A673 (cell line): ENCODE data around the gene GHRH. TPM values are rescaled to one million over a fixed set of nuclear protein-coding genes. Genes with fewer than 3 reads are reported as not detected.

ENCODE experiments used
- BruUV-seq: library from RNA; stranded (reverse); fragments of 400-500 nt; replicated peaks from 2 replicates; lab custom pipeline; 2021; lab: Mats Ljungman, UMichigan
- CTCF ChIA-PET: fragments of 300-600 bp; sonication (Branson Sonifier 250); formaldehyde crosslinking; loops from one replicate; lab custom pipeline; 2022; ENCODE audit warnings: antibody characterized with exemption; lab: Charles Lee
- POLR2A ChIA-PET: fragments of 300-600 bp; sonication (Branson Sonifier 250); formaldehyde crosslinking; loops from one replicate; lab custom pipeline; 2022; ENCODE audit warnings: antibody characterized with exemption; ENCODE audit not compliant: low non-redundant PET; lab: Charles Lee
- DNase-seq: peaks from one replicate; pipeline ENCODE4 v3.0.0-alpha.2; 2015; ENCODE audit warnings: low spot score
- H3K27ac ChIP-seq: fragments of 200-600 bp; sonication (generic); 2 replicates; pipeline ENCODE4 v1.5.1; 2016; ENCODE audit warnings: mixed run types, low read depth, mild to moderate bottlenecking, mixed read lengths, antibody characterized with exemption, low read length; ENCODE audit not compliant: poor library complexity, severe bottlenecking
- H3K27me3 ChIP-seq: fragments of 200-600 bp; sonication (generic); replicated peaks from 2 replicates; pipeline ENCODE4 v1.6.1; 2017; ENCODE audit warnings: mixed run types, low read depth, mild to moderate bottlenecking, mixed read lengths, antibody characterized with exemption, low read length; ENCODE audit not compliant: insufficient read depth, poor library complexity
- H3K36me3 ChIP-seq: fragments of 200-600 bp; sonication (generic); 2 replicates; pipeline ENCODE4 v1.6.1; 2016; ENCODE audit warnings: mixed run types, mild to moderate bottlenecking, mixed read lengths, antibody characterized with exemption, low read length; ENCODE audit not compliant: insufficient read depth, poor library complexity, severe bottlenecking
- H3K4me1 ChIP-seq: fragments of 200-600 bp; sonication (generic); 2 replicates; pipeline ENCODE4 v1.6.1; 2017; ENCODE audit warnings: mixed run types, mild to moderate bottlenecking, mixed read lengths, antibody characterized with exemption, low read length; ENCODE audit not compliant: insufficient read depth, poor library complexity, severe bottlenecking
- H3K4me3 ChIP-seq: fragments of 200-600 bp; sonication (generic); 2 replicates; pipeline ENCODE4 v1.5.1; 2016; ENCODE audit warnings: low read depth, mixed run types, mild to moderate bottlenecking, mixed read lengths, low read length; ENCODE audit not compliant: poor library complexity, severe bottlenecking
- H3K9me3 ChIP-seq: fragments of 200-600 bp; sonication (generic); 2 replicates; pipeline ENCODE4 v1.6.1; 2016; ENCODE audit warnings: mixed run types, low read depth, mild to moderate bottlenecking, mixed read lengths, antibody characterized with exemption, low read length; ENCODE audit not compliant: poor library complexity, severe bottlenecking
- EZH2 ChIP-seq: fragments of 200-600 bp; sonication (generic); IDR thresholded peaks from 2 replicates; pipeline ENCODE4 v1.6.1; 2017; ENCODE audit warnings: borderline replicate concordance, low read depth, mild to moderate bottlenecking, mixed read lengths, antibody characterized with exemption, low read length; ENCODE audit not compliant: poor library complexity, severe bottlenecking
- intact Hi-C: fragments of 100-400 bp; cut with micrococcal nuclease; formaldehyde crosslinking; loops from one replicate; pipeline ENCODE4 v1.10.0; 2022; ENCODE audit not compliant: unreplicated experiment
- total RNA-seq: library from RNA; stranded (reverse); gene quantifications from 2 replicates; pipeline ENCODE4 v1.2.3, GENCODE V29; 2021
- TF ChIP-seq, protein P1 (sequence below): fragments of 300-800, 200-600 bp; sonication (generic); conservative IDR thresholded peaks from 2 replicates; pipeline ENCODE4 v1.5.1; 2017; ENCODE audit warnings: low read depth, mild to moderate bottlenecking, antibody characterized with exemption, low read length, moderate library complexity, mixed read lengths

The GHRH gene
- total RNA-seq, 1 experiment from 2014 or later: not detected

DNA sequence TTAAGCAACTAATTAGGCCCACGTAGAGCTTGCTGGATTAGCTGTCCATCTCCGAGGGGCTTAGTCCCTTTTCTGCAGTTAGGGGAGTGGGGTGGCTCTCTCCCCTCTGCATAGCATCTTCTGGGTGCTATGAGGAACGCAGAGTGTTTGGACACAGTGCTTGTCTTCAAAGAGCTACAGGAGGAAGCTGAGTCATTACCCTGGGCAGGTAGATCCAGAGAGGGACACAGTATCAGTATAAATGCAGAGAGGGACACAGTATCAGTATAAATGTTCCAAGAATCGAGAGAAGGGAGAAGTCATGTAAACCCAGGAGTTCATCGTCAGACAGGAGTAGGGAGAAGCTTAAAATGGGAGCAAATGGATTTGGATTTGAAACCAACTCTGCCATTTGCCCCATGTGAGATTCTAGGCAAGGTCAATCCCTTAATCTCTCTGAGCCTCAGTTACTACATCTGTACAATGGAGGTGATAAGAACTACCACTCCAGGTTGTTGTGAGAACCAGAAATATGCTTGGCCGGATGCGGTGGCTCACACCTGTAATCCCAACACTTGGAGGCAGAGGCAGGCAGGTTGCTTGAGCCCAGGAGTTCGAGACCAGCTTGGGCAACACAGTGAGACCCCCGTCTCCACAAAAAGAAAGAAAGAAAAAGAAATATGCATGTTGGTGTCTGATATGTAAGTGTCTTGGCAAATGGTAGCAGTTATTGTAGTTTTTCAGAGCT is 5.5 kb upstream of the GHRH start:
- H3K27ac ChIP-seq: no peak overlapping the region
- POLR2A ChIA-PET: interaction anchor here (0.6 kb wide), 1 partner anchor 753 kb away, joined by 3 read pairs; no protein-coding TSS in a partner anchor
- BruUV-seq: no TSS peak
- intact Hi-C loops: no loop called here
- no peak overlapping the region for H3K4me3 ChIP-seq
- H3K27me3 ChIP-seq: no peaks in the 10 kb centered on the region
- no peaks in the 10 kb centered on the region for H3K9me3 ChIP-seq
- TF ChIP-seq EZH2: no peak
- TF ChIP-seq, protein P1, sequence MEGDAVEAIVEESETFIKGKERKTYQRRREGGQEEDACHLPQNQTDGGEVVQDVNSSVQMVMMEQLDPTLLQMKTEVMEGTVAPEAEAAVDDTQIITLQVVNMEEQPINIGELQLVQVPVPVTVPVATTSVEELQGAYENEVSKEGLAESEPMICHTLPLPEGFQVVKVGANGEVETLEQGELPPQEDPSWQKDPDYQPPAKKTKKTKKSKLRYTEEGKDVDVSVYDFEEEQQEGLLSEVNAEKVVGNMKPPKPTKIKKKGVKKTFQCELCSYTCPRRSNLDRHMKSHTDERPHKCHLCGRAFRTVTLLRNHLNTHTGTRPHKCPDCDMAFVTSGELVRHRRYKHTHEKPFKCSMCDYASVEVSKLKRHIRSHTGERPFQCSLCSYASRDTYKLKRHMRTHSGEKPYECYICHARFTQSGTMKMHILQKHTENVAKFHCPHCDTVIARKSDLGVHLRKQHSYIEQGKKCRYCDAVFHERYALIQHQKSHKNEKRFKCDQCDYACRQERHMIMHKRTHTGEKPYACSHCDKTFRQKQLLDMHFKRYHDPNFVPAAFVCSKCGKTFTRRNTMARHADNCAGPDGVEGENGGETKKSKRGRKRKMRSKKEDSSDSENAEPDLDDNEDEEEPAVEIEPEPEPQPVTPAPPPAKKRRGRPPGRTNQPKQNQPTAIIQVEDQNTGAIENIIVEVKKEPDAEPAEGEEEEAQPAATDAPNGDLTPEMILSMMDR: no peak
- no peaks in the 10 kb centered on the region for H3K36me3 ChIP-seq
- CTCF ChIA-PET: no interaction called here
- DNase-seq: no peak
- H3K4me1 ChIP-seq: no peaks in the 10 kb centered on the region

DNA sequence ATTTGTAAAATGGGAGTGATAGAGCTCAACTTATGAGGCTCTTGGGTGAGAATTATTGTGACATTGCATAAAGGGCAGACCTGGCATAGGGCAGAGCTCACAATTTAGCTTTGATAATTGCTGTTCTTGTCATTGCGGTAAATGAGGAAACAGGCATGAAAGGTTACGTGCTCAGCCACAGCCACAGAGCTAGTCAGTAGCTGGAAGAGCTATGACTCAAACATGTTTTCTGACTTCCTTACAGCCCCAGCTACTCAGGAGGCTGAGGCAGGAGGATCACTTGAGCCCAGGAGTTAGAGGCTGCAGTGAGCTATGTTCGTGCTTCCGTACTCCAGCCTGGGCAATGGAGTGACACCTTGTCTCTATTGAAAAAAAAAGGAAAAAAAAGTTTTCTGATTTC is 3.5 kb upstream of the GHRH start:
- TF ChIP-seq, protein P1: no peak
- TF ChIP-seq EZH2: no peak
- H3K4me3 ChIP-seq: no peak overlapping the region
- no peaks in the 10 kb centered on the region for H3K4me1 ChIP-seq
- H3K9me3 ChIP-seq: no peaks in the 10 kb centered on the region
- CTCF ChIA-PET: no interaction called here
- BruUV-seq: no TSS peak
- peaks cover 14% of the 10 kb centered on the region for H3K27me3 ChIP-seq
- H3K27ac ChIP-seq: no peak overlapping the region
- H3K36me3 ChIP-seq: no peaks in the 10 kb centered on the region
- DNase-seq: no peak
- POLR2A ChIA-PET: no interaction called here
- intact Hi-C loops: no loop called here

DNA sequence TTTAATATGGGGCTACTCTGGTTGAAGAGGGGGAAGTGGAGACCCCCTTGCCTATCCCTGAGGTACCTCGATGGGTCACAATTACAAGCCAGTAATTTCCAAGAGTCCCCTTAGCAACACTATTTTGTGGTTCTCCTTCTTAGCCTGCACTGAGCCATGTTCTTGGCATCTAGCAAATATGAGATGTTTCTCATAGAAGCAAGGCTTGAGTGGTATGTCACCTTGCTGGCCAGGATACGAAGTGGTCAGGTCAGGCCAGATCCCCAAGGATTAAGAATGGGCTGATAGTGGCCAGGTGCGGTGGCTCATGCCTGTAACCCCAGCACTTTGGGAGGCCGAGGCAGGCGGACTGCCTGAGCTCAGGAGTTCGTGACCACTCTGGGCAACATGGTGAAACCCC is 2.1 kb upstream of the GHRH start:
- POLR2A ChIA-PET: no interaction called here

More for the DNA sequence above, 2.1 kb upstream of the GHRH start:
- Histone ChIP-seq H3K9me3 (no peaks in the 10 kb centered on the region), H3K27ac (no peak overlapping the region), H3K27me3 (peaks cover 14% of the 10 kb centered on the region), H3K36me3 (no peaks in the 10 kb centered on the region), H3K4me3 (no peak overlapping the region), H3K4me1 (no peaks in the 10 kb centered on the region)
- no TSS peak for BruUV-seq
- CTCF ChIA-PET: no interaction called here
- no peak for DNase-seq
- TF ChIP-seq, protein P1: no peak
- no peak for TF ChIP-seq EZH2
- intact Hi-C loops: no loop called here
